Mononuclear cell (primary cell): ENCODE measurements around the gene RNF41. TPM values are rescaled to one million over a fixed set of nuclear protein-coding genes. Genes with fewer than 3 reads are reported as not detected.
"Not testable (repeated sequence)": the region's sequence is repeated elsewhere in the genome, so short reads cannot be mapped to it uniquely, and the experiment has no call there.

Experiments used
- H3K27me3 ChIP-seq: 2 replicates; pipeline ENCODE4 v1.6.0; 2011; ENCODE audit warnings: low read length, control low read depth; ENCODE audit not compliant: insufficient read depth
- H3K4me1 ChIP-seq: 2 replicates; pipeline ENCODE4 v1.5.1; 2011; ENCODE audit warnings: mild to moderate bottlenecking, low read length, control low read depth; ENCODE audit not compliant: insufficient read depth
- H3K4me3 ChIP-seq: 2 replicates; pipeline ENCODE4 v1.5.1; 2011; ENCODE audit warnings: mild to moderate bottlenecking, low read length, moderate library complexity
- H3K9me3 ChIP-seq: 2 replicates; pipeline ENCODE4 v1.5.1; 2011; ENCODE audit warnings: low read depth, mild to moderate bottlenecking, control low read depth, low read length
- total RNA-seq: library from RNA; depleted of rRNA; stranded (reverse); fragments of >200 nt; gene quantifications from one replicate; pipeline ENCODE4 v1.2.3, GENCODE V29; 2012

The RNF41 gene
- total RNA-seq, 1 donor = 34.3 TPM

- Histone ChIP-seq H3K27me3 (no peaks in the 10 kb centered on the region), H3K9me3 (no peaks in the 10 kb centered on the region), H3K4me3 (peak overlapping the region; percentile 99), H3K4me1 (peaks cover 37% of the 10 kb centered on the region)
Measured at GRCh38 chr12:56158926-56159461, 62.7 kb downstream of the RNF41 start.

GRCh38 chr12:56158029-56158925 lies 63.4 kb downstream of the RNF41 start, which contains the start of gene MYL6:
Gene MYL6, plus strand, starts transcription at chr12:56158359. Its CDS starts 43 bp downstream, at chr12:56158402.
- no peaks in the 10 kb centered on the region for H3K9me3 ChIP-seq
- no peaks in the 10 kb centered on the region for H3K27me3 ChIP-seq
- H3K4me1 ChIP-seq = peaks cover 40% of the 10 kb centered on the region
- peak within 1 kb of the TSS; percentile 99 for H3K4me3 ChIP-seq

GRCh38 chr12:56157201-56158028 lies 64.3 kb downstream of the RNF41 start:
- peaks cover 49% of the 10 kb centered on the region for H3K4me1 ChIP-seq
- no peaks in the 10 kb centered on the region for H3K9me3 ChIP-seq
- H3K4me3 ChIP-seq = peak overlapping the region; percentile 99
- no peaks in the 10 kb centered on the region for H3K27me3 ChIP-seq

GRCh38 chr12:56156464-56157200 lies 65.1 kb downstream of the RNF41 start:
- Histone ChIP-seq H3K4me3 (peak overlapping the region; percentile 99), H3K4me1 (peaks cover 52% of the 10 kb centered on the region)
- not testable (repeated sequence) for H3K27me3 ChIP-seq, H3K9me3 ChIP-seq

GRCh38 chr12:56155256-56155845 lies 66.4 kb downstream of the RNF41 start:
- H3K4me3 ChIP-seq = no peak overlapping the region
- H3K4me1 ChIP-seq = peaks cover 55% of the 10 kb centered on the region
- no peaks in the 10 kb centered on the region for H3K9me3 ChIP-seq
- H3K27me3 ChIP-seq = no peaks in the 10 kb centered on the region

- H3K4me1 ChIP-seq = peaks cover 54% of the 10 kb centered on the region
- H3K4me3 ChIP-seq = no peak overlapping the region
- H3K27me3 ChIP-seq = no peaks in the 10 kb centered on the region
- no peaks in the 10 kb centered on the region for H3K9me3 ChIP-seq
Measured at GRCh38 chr12:56154818-56155217, 66.9 kb downstream of the RNF41 start.

- no peaks in the 10 kb centered on the region for H3K9me3 ChIP-seq
- H3K4me1 ChIP-seq = peaks cover 49% of the 10 kb centered on the region
- no peak overlapping the region for H3K4me3 ChIP-seq
- H3K27me3 ChIP-seq = no peaks in the 10 kb centered on the region
Measured at GRCh38 chr12:56154246-56154771, 67.4 kb downstream of the RNF41 start.

- H3K9me3 ChIP-seq = no peaks in the 10 kb centered on the region
- no peak overlapping the region for H3K4me3 ChIP-seq
- H3K27me3 ChIP-seq = no peaks in the 10 kb centered on the region
- peaks cover 45% of the 10 kb centered on the region for H3K4me1 ChIP-seq
Measured at GRCh38 chr12:56153678-56154065, 68.0 kb downstream of the RNF41 start.

- H3K4me3 ChIP-seq = peak overlapping the region; percentile 71
- peaks cover 45% of the 10 kb centered on the region for H3K4me1 ChIP-seq
- no peaks in the 10 kb centered on the region for H3K27me3 ChIP-seq
- H3K9me3 ChIP-seq = no peaks in the 10 kb centered on the region
Measured at GRCh38 chr12:56152756-56153677, 68.7 kb downstream of the RNF41 start.

Other genes with a start within 250 kb of the RNF41 start
- gene RAB5B, start 247.8 kb downstream of the RNF41 start, total RNA-seq = 25.1 TPM
- 2.4 TPM for gene SUOX, start 224.6 kb downstream of the RNF41 start, total RNA-seq
- gene IKZF4, start 200.9 kb downstream of the RNF41 start, total RNA-seq = 1.3 TPM
- gene RPS26, start 180.0 kb downstream of the RNF41 start, total RNA-seq = 1,312 TPM
- 1.4 TPM for gene ERBB3, start 141.8 kb downstream of the RNF41 start, total RNA-seq
- 103 TPM for gene PA2G4, start 117.4 kb downstream of the RNF41 start, total RNA-seq
- 5,493 TPM for gene RPL41, start 105.3 kb downstream of the RNF41 start, total RNA-seq
- 8.6 TPM for gene ZC3H10, start 103.7 kb downstream of the RNF41 start, total RNA-seq
- gene ESYT1, start 93.7 kb downstream of the RNF41 start, total RNA-seq = 62.1 TPM
- 2.1 TPM for gene MYL6B, start 69.3 kb downstream of the RNF41 start, total RNA-seq
- gene MYL6, start 63.6 kb downstream of the RNF41 start, total RNA-seq = 729 TPM
- 61.1 TPM for gene SMARCC2, start 32.4 kb downstream of the RNF41 start, total RNA-seq
- gene NABP2, start 2.4 kb upstream of the RNF41 start, total RNA-seq = 8.9 TPM
- gene SLC39A5, start 8.1 kb upstream of the RNF41 start, total RNA-seq = not detected
- 8.4 TPM for gene ANKRD52, start 36.5 kb upstream of the RNF41 start, total RNA-seq
- 14.8 TPM for gene COQ10A, start 45.0 kb upstream of the RNF41 start, total RNA-seq
- gene CS, start 78.4 kb upstream of the RNF41 start, total RNA-seq = 148 TPM
- gene CNPY2, start 94.1 kb upstream of the RNF41 start, total RNA-seq = 22.6 TPM
- 39.8 TPM for gene PAN2, start 112.1 kb upstream of the RNF41 start, total RNA-seq
- gene IL23A, start 117.0 kb upstream of the RNF41 start, total RNA-seq = 23.5 TPM
- gene STAT2, start 138.2 kb upstream of the RNF41 start, total RNA-seq = 95.2 TPM
- not detected for gene APOF, start 140.9 kb upstream of the RNF41 start, total RNA-seq
- gene TIMELESS, start 227.5 kb upstream of the RNF41 start, total RNA-seq = 1.3 TPM
- not detected for gene MIP, start 232.7 kb upstream of the RNF41 start, total RNA-seq
- gene SPRYD4, start 246.7 kb upstream of the RNF41 start, total RNA-seq = 2.9 TPM